ENCODE measurements around the gene TGM1. TPM values are rescaled to one million over a fixed set of nuclear protein-coding genes. Genes with fewer than 3 reads are reported as not detected.

Gene TGM1
- total RNA-seq, 1 donor from 2014 or later, result 12.3 TPM

GRCh38 chr14:24215495-24216344 is 47.3 kb downstream of the TGM1 start, which contains the start of gene MDP1:
TSS of gene MDP1 (minus strand) at chr14:24216066. CDS start at chr14:24215955, 111 bp downstream.
- DNase-seq (ENCODE audit: low read depth), result peak; percentile 56
- H3K36me3 ChIP-seq (ENCODE audit: control insufficient read depth, insufficient read depth, low read length), result peaks cover 3% of the 10 kb centered on the region
- no peaks in the 10 kb centered on the region for H3K27me3 ChIP-seq (ENCODE audit: control insufficient read depth, insufficient read depth, low read length)
- peak; percentile 66 for TF ChIP-seq CTCF (IDR thresholded peaks at IDR 0.05; ENCODE audit: insufficient read depth, low read length, poor library complexity, severe bottlenecking)
- H3K4me3 ChIP-seq (ENCODE audit: low read depth, low read length), result peak within 1 kb of the TSS; percentile 70

GRCh38 chr14:24213866-24214662 is 48.9 kb downstream of the TGM1 start:
- H3K36me3 ChIP-seq (ENCODE audit: control insufficient read depth, insufficient read depth, low read length), result peaks cover 3% of the 10 kb centered on the region
- TF ChIP-seq CTCF (IDR thresholded peaks at IDR 0.05; ENCODE audit: insufficient read depth, low read length, poor library complexity, severe bottlenecking), result no peak
- no peak for DNase-seq (ENCODE audit: low read depth)
- H3K4me3 ChIP-seq (ENCODE audit: low read depth, low read length), result peak overlapping the region; percentile 77
- no peaks in the 10 kb centered on the region for H3K27me3 ChIP-seq (ENCODE audit: control insufficient read depth, insufficient read depth, low read length)

GRCh38 chr14:24212924-24213865 is 49.8 kb downstream of the TGM1 start, which contains the start of gene CHMP4A:
TSS of gene CHMP4A (minus strand) at chr14:24213488. CDS start at chr14:24213439, 49 bp downstream.
- H3K27me3 ChIP-seq (ENCODE audit: control insufficient read depth, insufficient read depth, low read length), result no peaks in the 10 kb centered on the region
- peak; percentile 47 for TF ChIP-seq CTCF (IDR thresholded peaks at IDR 0.05; ENCODE audit: insufficient read depth, low read length, poor library complexity, severe bottlenecking)
- peak; percentile 96 for DNase-seq (ENCODE audit: low read depth)
- H3K4me3 ChIP-seq (ENCODE audit: low read depth, low read length), result peak within 1 kb of the TSS; percentile 77
- H3K36me3 ChIP-seq (ENCODE audit: control insufficient read depth, insufficient read depth, low read length), result peaks cover 3% of the 10 kb centered on the region

- H3K4me3 ChIP-seq (ENCODE audit: low read depth, low read length), result no peak overlapping the region
- DNase-seq (ENCODE audit: low read depth), result no peak
- no peaks in the 10 kb centered on the region for H3K36me3 ChIP-seq (ENCODE audit: control insufficient read depth, insufficient read depth, low read length)
- no peak for TF ChIP-seq CTCF (IDR thresholded peaks at IDR 0.05; ENCODE audit: insufficient read depth, low read length, poor library complexity, severe bottlenecking)
- no peaks in the 10 kb centered on the region for H3K27me3 ChIP-seq (ENCODE audit: control insufficient read depth, insufficient read depth, low read length)
These were observed 51.7 kb downstream of the TGM1 start for GRCh38 chr14:24211311-24211710.

- no peak overlapping the region for H3K4me3 ChIP-seq (ENCODE audit: low read depth, low read length)
- TF ChIP-seq CTCF (IDR thresholded peaks at IDR 0.05; ENCODE audit: insufficient read depth, low read length, poor library complexity, severe bottlenecking), result no peak
- no peaks in the 10 kb centered on the region for H3K36me3 ChIP-seq (ENCODE audit: control insufficient read depth, insufficient read depth, low read length)
- H3K27me3 ChIP-seq (ENCODE audit: control insufficient read depth, insufficient read depth, low read length), result no peaks in the 10 kb centered on the region
- DNase-seq (ENCODE audit: low read depth), result no peak
These were observed 55.4 kb downstream of the TGM1 start for GRCh38 chr14:24207625-24208024.

All from kidney epithelial cell (primary cell).